NCI-H2029 treated with DMSO at 0.1 percent for 48 hours (cell line): ENCODE results near the gene ABHD11.
"Not testable (repeated sequence)": the region's sequence is repeated elsewhere in the genome, so short reads cannot be mapped to it uniquely, and the experiment has no call there.

Experiments
- DNase-seq: peaks from one replicate; lab custom pipeline; 2025; lab: John Stamatoyannopoulos, UW

ABHD11 gene

GRCh38 chr7:73738612-73739386 lies at the start of gene ABHD11:
ABHD11 (minus strand) TSS chr7:73738802; CDS start chr7:73738770, 32 bp downstream.
- DNase-seq: peak; percentile 87

- not testable (repeated sequence) for DNase-seq
Observed at GRCh38 chr7:73787786-73788048, 49.1 kb upstream of the ABHD11 start.

- no peak for DNase-seq
Observed at GRCh38 chr7:73786588-73786987, 48.0 kb upstream of the ABHD11 start.

- no peak for DNase-seq
Observed at GRCh38 chr7:73779517-73779916, 40.9 kb upstream of the ABHD11 start.

- no peak for DNase-seq
Observed at GRCh38 chr7:73778801-73779389, 40.3 kb upstream of the ABHD11 start.

GRCh38 chr7:73774923-73775322 lies 36.3 kb upstream of the ABHD11 start:
- no peak for DNase-seq

- no peak for DNase-seq
Observed at GRCh38 chr7:73773700-73774517, 35.3 kb upstream of the ABHD11 start.

GRCh38 chr7:73770860-73771670 lies 32.5 kb upstream of the ABHD11 start:
- DNase-seq: no peak

- peak; percentile 82 for DNase-seq
Observed at GRCh38 chr7:73770002-73770859, 31.6 kb upstream of the ABHD11 start, which contains the start of gene CLDN3. CLDN3 (minus strand) TSS chr7:73770270; CDS start chr7:73770049, 221 bp downstream.

GRCh38 chr7:73769481-73770001 lies 30.9 kb upstream of the ABHD11 start:
- no peak for DNase-seq

- DNase-seq: no peak
Observed at GRCh38 chr7:73768641-73769480, 30.3 kb upstream of the ABHD11 start.

GRCh38 chr7:73766556-73767229 lies 28.1 kb upstream of the ABHD11 start:
- DNase-seq: no peak

- DNase-seq: no peak
Observed at GRCh38 chr7:73762659-73762999, 24.0 kb upstream of the ABHD11 start.

- DNase-seq: no peak
Observed at GRCh38 chr7:73761854-73762658, 23.5 kb upstream of the ABHD11 start.

GRCh38 chr7:73758581-73759138 lies 20.1 kb upstream of the ABHD11 start:
- no peak for DNase-seq

- no peak for DNase-seq
Observed at GRCh38 chr7:73749931-73750776, 11.6 kb upstream of the ABHD11 start.

- peak; percentile 33 for DNase-seq
Observed at GRCh38 chr7:73746378-73746777, 7.8 kb upstream of the ABHD11 start.
